Endothelial cell of umbilical vein (primary cell): ENCODE measurements around the gene FMO1. TPM values are rescaled to one million over a fixed set of nuclear protein-coding genes. Genes with fewer than 3 reads are reported as not detected.

Experiments used
- BruUV-seq: library from RNA; stranded (reverse); fragments of 400-500 nt; replicated peaks from 2 replicates; lab custom pipeline; 2021; lab: Mats Ljungman, UMichigan
- CTCF ChIA-PET: fragments of 300-600, 350-600 bp; sonication (Branson Sonifier 250); formaldehyde crosslinking; loops from one replicate; lab custom pipeline; 2021; ENCODE audit warnings: antibody characterized with exemption, inconsistent platforms; lab: Charles Lee
- POLR2A ChIA-PET: fragments of 300-600, 350-600 bp; sonication (Branson Sonifier 250); formaldehyde crosslinking; loops from one replicate; lab custom pipeline; 2021; ENCODE audit warnings: antibody characterized with exemption, inconsistent platforms; lab: Charles Lee
- DNase-seq: peaks from one replicate; pipeline ENCODE4 v3.0.0-alpha.2; 2011; ENCODE audit warnings: low read depth, low spot score
- FAIRE-seq: peaks from 2 replicates; lab custom pipeline; 2011; peaks lifted over from hg19 to GRCh38; lab: Jason Lieb, UNC
- H2AFZ ChIP-seq: 2 replicates; pipeline ENCODE4 v1.6.0; 2012; ENCODE audit warnings: low read depth, low read length, control low read depth, inconsistent platforms
- H3K27ac ChIP-seq: 2 replicates; pipeline ENCODE4 v1.5.1; 2011; ENCODE audit warnings: low read depth, mild to moderate bottlenecking, control low read depth, low read length, moderate library complexity; ENCODE audit not compliant: insufficient read depth
- H3K27me3 ChIP-seq, 2 experiments: 2 replicates each; pipeline versions ENCODE4 v1.6.0 to v1.6.1; 2011; ENCODE audit warnings: low read length in 2 of 2, mixed read lengths in 1 of 2; ENCODE audit not compliant: control insufficient read depth in 2 of 2, insufficient read depth in 2 of 2
- H3K36me3 ChIP-seq, 2 experiments: 2 replicates in 1 of 2; 3 replicates in 1 of 2; pipeline ENCODE4 v1.5.1; 2011; ENCODE audit warnings: low read length in 2 of 2, mild to moderate bottlenecking in 1 of 2, moderate library complexity in 1 of 2; ENCODE audit not compliant: control insufficient read depth in 2 of 2, insufficient read depth in 2 of 2; ENCODE audit errors: extremely low read depth in 1 of 2
- H3K4me1 ChIP-seq: 3 replicates; pipeline ENCODE4 v1.5.1; 2011; ENCODE audit warnings: mild to moderate bottlenecking, low read length; ENCODE audit not compliant: control insufficient read depth, insufficient read depth; ENCODE audit errors: extremely low read depth
- H3K4me2 ChIP-seq: 2 replicates; pipeline ENCODE4 v1.6.1; 2011; ENCODE audit warnings: low read length, control low read depth, mixed read lengths; ENCODE audit not compliant: insufficient read depth
- H3K4me3 ChIP-seq, 3 experiments: fragments of 200-600 bp in 1 of 3; sonication (generic), shearing (Covaris generic) in 1 of 3; replicated peaks in 1 of 3; 2 replicates each; pipeline ENCODE4 v1.5.1; 2011 to 2016; ENCODE audit warnings: control low read depth in 3 of 3, low read length in 3 of 3, mild to moderate bottlenecking in 2 of 3, inconsistent platforms in 1 of 3, low read depth in 1 of 3, moderate library complexity in 1 of 3; ENCODE audit not compliant: insufficient read depth in 1 of 3
- H3K79me2 ChIP-seq: 2 replicates; pipeline ENCODE4 v1.6.0; 2012; ENCODE audit warnings: low read length, inconsistent platforms; ENCODE audit not compliant: control insufficient read depth, insufficient read depth
- H3K9ac ChIP-seq: replicated peaks from 2 replicates; pipeline ENCODE3; 2011; ENCODE audit warnings: low read length, control low read depth; ENCODE audit not compliant: insufficient read depth; ENCODE audit errors: extremely low read depth
- H3K9me1 ChIP-seq: replicated peaks from 3 replicates; pipeline ENCODE4 v1.6.0; 2011; ENCODE audit warnings: mild to moderate bottlenecking, low read length; ENCODE audit not compliant: control insufficient read depth, insufficient read depth; ENCODE audit errors: extremely low read depth
- H3K9me3 ChIP-seq: replicated peaks from 2 replicates; pipeline ENCODE4 v1.5.1; 2012; ENCODE audit warnings: low read length, inconsistent platforms; ENCODE audit not compliant: control insufficient read depth, insufficient read depth
- H4K20me1 ChIP-seq: replicated peaks from 2 replicates; pipeline ENCODE3; 2011; ENCODE audit warnings: mild to moderate bottlenecking, low read length; ENCODE audit not compliant: control insufficient read depth, insufficient read depth; ENCODE audit errors: extremely low read depth
- CTCF ChIP-seq, 2 donors: IDR thresholded peaks; 1 replicate in 1 of 2; 2 replicates in 1 of 2; pipeline ENCODE4 v1.5.1; 2011; ENCODE audit warnings: low read length in 2 of 2, mild to moderate bottlenecking in 2 of 2, moderate library complexity in 2 of 2, control low read depth in 1 of 2, inconsistent platforms in 1 of 2, low read depth in 1 of 2; ENCODE audit not compliant: insufficient read depth in 1 of 2; ENCODE audit errors: extremely low read depth in 1 of 2
- EZH2 ChIP-seq: IDR thresholded peaks from 2 replicates; pipeline ENCODE4 v1.6.1; 2012; ENCODE audit warnings: borderline replicate concordance, low read depth, mild to moderate bottlenecking, moderate library complexity, low read length, inconsistent platforms; ENCODE audit not compliant: severe bottlenecking
- FOS ChIP-seq: IDR thresholded peaks from 2 replicates; pipeline ENCODE4 v1.6.1; 2011; ENCODE audit warnings: mild to moderate bottlenecking, low read length, moderate library complexity, borderline replicate concordance; ENCODE audit not compliant: insufficient read depth
- GATA2 ChIP-seq: IDR thresholded peaks from 2 replicates; pipeline ENCODE4 v1.7.0; 2011; ENCODE audit warnings: low read depth, mild to moderate bottlenecking, moderate library complexity, mixed read lengths, low read length; ENCODE audit not compliant: insufficient read length, insufficient read depth
- JUN ChIP-seq: IDR thresholded peaks from 2 replicates; pipeline ENCODE4 v1.6.1; 2011; ENCODE audit warnings: borderline replicate concordance, low read depth; ENCODE audit not compliant: insufficient read length, insufficient read depth
- MAX ChIP-seq: IDR thresholded peaks from 2 replicates; pipeline ENCODE4 v1.6.1; 2011; ENCODE audit not compliant: insufficient read depth, insufficient read length
- MYC ChIP-seq: IDR thresholded peaks from one replicate; pipeline ENCODE4 v1.6.1; 2011; ENCODE audit warnings: mild to moderate bottlenecking, low read depth, low read length
- POLR2A ChIP-seq: IDR thresholded peaks from 2 replicates; pipeline ENCODE4 v1.6.1; 2012; ENCODE audit warnings: low read depth, mild to moderate bottlenecking, control low read depth, low read length
- POLR2AphosphoS5 ChIP-seq: IDR thresholded peaks from 2 replicates; pipeline ENCODE4 v1.6.1; 2012; ENCODE audit warnings: low read depth, mild to moderate bottlenecking, control low read depth, low read length, moderate library complexity; ENCODE audit not compliant: insufficient read depth
- dilution Hi-C: fragments of 300-500 bp; cut with MboI; formaldehyde crosslinking; loops from one replicate; pipeline ENCODE4 v1.15.0; 2019; ENCODE audit warnings: low sequenced_read_pairs; ENCODE audit not compliant: extremely low pct_ligation_motif_present
- intact Hi-C: fragments of 100-400 bp; cut with micrococcal nuclease; formaldehyde crosslinking; loops from one replicate; pipeline ENCODE4 v1.10.0; 2022
- polyA plus RNA-seq, 4 experiments: library from polyadenylated mRNA; depleted of rRNA in 3 of 4; stranded (reverse) in 3 of 4; unstranded in 1 of 4; fragments of >200 nt; gene quantifications; 2 replicates each; pipeline versions ENCODE4 v1.2.1 to v1.2.3, GENCODE V29; 2011 to 2012; ENCODE audit warnings: missing spikeins in 1 of 4
- total RNA-seq: library from RNA; stranded (reverse); gene quantifications from 2 replicates; pipeline ENCODE4 v1.2.3, GENCODE V29; 2021

The FMO1 gene
- total and polyA plus RNA-seq, 2 donors (not counting 3 experiments of a cell fraction or from before 2014, with no cell fraction given): not detected

- CTCF ChIA-PET: interaction anchor here (1.3 kb wide), 1 partner anchor 13 kb away, joined by 4 read pairs; the partner anchor contains the start of gene FMO4
- intact Hi-C loops: no loop called here
These were observed 52.1 kb downstream of the FMO1 start for GRCh38 chr1:171300401-171300800.

More at GRCh38 chr1:171300401-171300800, 52.1 kb downstream of the FMO1 start:
- H3K27ac ChIP-seq: no peak overlapping the region
- TF ChIP-seq MAX (no peak), MYC (no peak), GATA2 (no peak), JUN (no peak), CTCF (IDR thresholded peaks at IDR 0.05; ENCODE audit: extremely low read depth in 1 of 2, insufficient read depth in 1 of 2, low read depth in 1 of 2, low read length in 2 of 2) (no peak), FOS (no peak), EZH2 (no peak), POLR2AphosphoS5 (no peak), POLR2A (no peak)
- no peaks in the 10 kb centered on the region for H3K9me1 ChIP-seq
- dilution Hi-C loops: no loop called here
- H3K36me3 ChIP-seq: no peaks in the 10 kb centered on the region
- H3K9ac ChIP-seq: no peak overlapping the region
- H4K20me1 ChIP-seq: no peaks in the 10 kb centered on the region
- no peak for FAIRE-seq
- H3K79me2 ChIP-seq: no peaks in the 10 kb centered on the region
- H3K4me1 ChIP-seq: no peaks in the 10 kb centered on the region
- DNase-seq: no peak
- H2AFZ ChIP-seq: no peak overlapping the region
- H3K9me3 ChIP-seq: no peaks in the 10 kb centered on the region
- no peak overlapping the region for H3K4me3 ChIP-seq
- POLR2A ChIA-PET: no interaction called here
- H3K4me2 ChIP-seq: no peak overlapping the region
- BruUV-seq: no TSS peak
- no peaks in the 10 kb centered on the region for H3K27me3 ChIP-seq
